ENCODE data around the gene B3GALT4. TPM values are rescaled to one million over a fixed set of nuclear protein-coding genes. Genes with fewer than 3 reads are reported as not detected.

Gene B3GALT4
- total and polyA plus RNA-seq, 2 of the 13 experiments (the other 11 are each of a cell fraction or from before 2014, with no cell fraction given), result 0.04 to 0.27 TPM

DNA sequence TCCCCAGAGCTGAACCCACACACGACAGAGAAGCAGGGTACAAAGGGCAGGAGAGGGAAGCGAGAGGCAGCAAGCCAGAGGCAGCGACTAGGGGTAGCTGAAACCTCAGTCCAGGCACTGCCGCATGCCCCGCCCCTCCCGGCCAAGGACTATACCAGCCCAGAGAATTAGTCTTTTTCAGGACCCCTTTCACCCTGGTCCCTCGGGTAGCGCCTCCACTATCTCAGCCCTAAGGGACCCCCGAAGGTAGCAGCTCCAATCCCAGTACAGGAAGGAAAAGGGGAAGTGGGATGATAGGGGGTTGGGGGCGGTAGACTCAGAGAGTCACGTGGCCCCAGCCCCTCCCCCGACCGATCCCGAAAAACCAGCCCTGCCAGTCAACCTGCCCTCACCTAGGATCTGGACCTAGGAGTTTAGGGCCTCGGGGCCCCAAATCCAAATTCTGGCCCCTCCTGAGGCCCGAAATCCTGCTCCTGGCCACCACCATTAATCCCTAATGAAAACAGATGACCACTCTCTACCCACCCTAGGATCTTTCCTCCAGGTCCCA lies 20.6 kb downstream of the B3GALT4 start (continued):
- no peak for TF ChIP-seq ZNF609 (CRISPR knock-in tag; IDR thresholded peaks at IDR 0.05; ENCODE audit: borderline replicate concordance)
- TF ChIP-seq ZFY (CRISPR knock-in tag; IDR thresholded peaks at IDR 0.05), result peak; percentile 37; the same call in 1 of the 2 replicates
- peak; percentile 45; the same call in 1 of the 2 replicates for TF ChIP-seq POLR2AphosphoS5 (IDR thresholded peaks at IDR 0.05; ENCODE audit: low read depth, low read length)
- TF ChIP-seq ATF7-NPFF (CRISPR knock-in tag; IDR thresholded peaks at IDR 0.05; ENCODE audit: low read depth), result peak; percentile 46; the same call in 1 of the 2 replicates
- peak; percentile 55; the same call in 1 of the 2 replicates for TF ChIP-seq PBX2 (CRISPR knock-in tag; IDR thresholded peaks at IDR 0.05)
- peak; percentile 8; the same call in 1 of the 2 replicates for TF ChIP-seq MTA1 (CRISPR knock-in tag; IDR thresholded peaks at IDR 0.05; ENCODE audit: borderline replicate concordance)
- 0 out of 2 replicates have a peak, but pooled peaks have one; percentile 35 for TF ChIP-seq ZNF816 (CRISPR knock-in tag; IDR thresholded peaks at IDR 0.05; ENCODE audit: borderline replicate concordance)
- TF ChIP-seq TRAFD1 (CRISPR knock-in tag; IDR thresholded peaks at IDR 0.05; ENCODE audit: borderline replicate concordance), result 0 out of 2 replicates have a peak, but pooled peaks have one; percentile 33
- peak; percentile 42; the same call in 1 of the 2 replicates for TF ChIP-seq MYC (CRISPR knock-in tag; IDR thresholded peaks at IDR 0.05; ENCODE audit: borderline replicate concordance)
- TF ChIP-seq ZNF572 (CRISPR knock-in tag; IDR thresholded peaks at IDR 0.05), result peak; percentile 53; the same call in 1 of the 2 replicates
- 0 out of 2 replicates have a peak, but pooled peaks have one; percentile 49 for TF ChIP-seq GFI1 (CRISPR knock-in tag; IDR thresholded peaks at IDR 0.05; ENCODE audit: borderline replicate concordance)
- TF ChIP-seq HNF4G (IDR thresholded peaks at IDR 0.05; ENCODE audit: borderline replicate concordance, low read depth, low read length), result peak; percentile 18; the same call in 1 of the 2 replicates
- TF ChIP-seq HNF4G (CRISPR knock-in tag; IDR thresholded peaks at IDR 0.05; ENCODE audit: borderline replicate concordance, low read depth), result no peak
- TF ChIP-seq USF2 (IDR thresholded peaks at IDR 0.05; ENCODE audit: low read depth, low read length), result peak; percentile 76
- TF ChIP-seq USF2 (CRISPR knock-in tag; IDR thresholded peaks at IDR 0.05; ENCODE audit: borderline replicate concordance), result peak; percentile 92; the same call in 1 of the 2 replicates
- 0 out of 2 replicates have a peak, but pooled peaks have one; percentile 13 for TF ChIP-seq TGIF2 (CRISPR knock-in tag; IDR thresholded peaks at IDR 0.05)
- TF ChIP-seq CBX2 (IDR thresholded peaks at IDR 0.05; ENCODE audit: low read depth, low read length), result no peak
- 0 out of 2 replicates have a peak, but pooled peaks have one; percentile 31 for TF ChIP-seq CBX2 (CRISPR knock-in tag; IDR thresholded peaks at IDR 0.05; ENCODE audit: low read depth)
- no peak for TF ChIP-seq HOXA9 (CRISPR knock-in tag; IDR thresholded peaks at IDR 0.05; ENCODE audit: borderline replicate concordance)
